HG03064 (cell line): ENCODE data around the gene HSPA1B.

Source experiments
- ATAC-seq: cut with Tn5 transposase; IDR thresholded peaks from one replicate; pipeline ENCODE4 v1.9.1; 2021; ENCODE audit warnings: low read depth; ENCODE audit not compliant: unreplicated experiment

The HSPA1B gene

DNA sequence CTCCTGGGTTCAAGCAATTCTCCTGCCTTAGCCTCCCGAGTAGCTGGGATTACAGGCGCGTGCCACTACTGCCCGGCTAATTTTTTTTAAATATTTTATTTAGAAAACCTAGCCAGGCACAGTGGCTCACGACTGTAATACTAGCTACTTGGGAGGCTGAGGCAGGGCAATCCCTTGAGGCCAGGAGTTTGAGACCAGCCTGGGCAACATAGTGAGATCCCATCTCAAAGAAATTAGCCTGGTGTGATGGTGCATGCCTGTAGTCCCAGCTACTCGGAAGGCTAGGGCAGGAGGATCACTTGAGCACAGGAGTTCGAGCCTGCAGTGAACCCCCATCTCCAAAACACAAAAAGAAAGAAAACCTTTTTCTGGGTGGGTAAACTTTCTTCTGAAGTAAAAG lies 48.8 kb downstream of the HSPA1B start:
- ATAC-seq, result no peak

GRCh38 chr6:31877125-31877650 lies 49.6 kb downstream of the HSPA1B start:
- no peak for ATAC-seq

DNA sequence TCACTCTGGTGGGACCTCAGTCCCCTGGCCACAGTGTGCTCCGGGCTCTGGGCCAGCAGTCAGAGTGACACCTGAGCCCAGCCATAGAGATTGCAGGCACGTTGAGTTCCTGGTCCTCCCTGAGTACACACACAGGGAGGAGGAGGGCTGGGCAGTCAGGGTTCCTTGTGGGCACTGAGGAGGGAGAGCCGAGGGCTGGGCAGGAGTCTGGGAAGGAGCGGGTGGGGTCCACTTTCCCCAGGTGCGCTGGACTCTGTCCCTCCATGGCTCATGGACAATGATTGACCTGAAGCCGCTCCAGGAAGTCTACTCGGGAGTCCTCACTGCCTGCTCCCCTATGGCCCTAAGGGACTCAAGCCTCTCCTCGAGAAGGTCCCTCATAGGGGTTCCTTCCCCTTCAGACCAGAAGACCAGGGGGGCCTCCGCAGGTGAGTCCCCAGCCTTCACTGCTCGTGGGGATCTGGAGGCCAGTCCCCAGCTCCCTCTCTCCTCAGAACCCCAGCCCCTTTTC lies 50.2 kb downstream of the HSPA1B start:
- no peak for ATAC-seq

DNA sequence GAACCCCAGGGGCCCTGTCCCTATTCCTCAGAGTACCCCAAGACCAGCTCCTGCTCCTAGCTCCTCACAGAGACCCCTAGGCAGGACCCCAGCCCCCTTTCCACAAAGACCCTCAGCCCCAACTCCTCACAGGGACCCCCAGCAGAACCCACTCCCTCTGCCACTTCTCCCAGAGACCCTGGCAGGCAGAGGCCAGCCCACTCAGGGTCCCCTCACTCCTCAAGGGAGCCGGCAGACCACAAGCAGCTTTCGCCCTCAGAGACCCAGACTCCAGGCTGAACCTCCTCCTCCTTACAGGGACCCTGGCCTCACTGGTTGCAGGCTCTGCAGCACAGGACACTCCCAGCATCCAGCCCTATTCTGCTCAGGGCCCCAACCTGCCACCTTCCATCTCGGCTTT lies 50.7 kb downstream of the HSPA1B start:
- no peak for ATAC-seq

DNA sequence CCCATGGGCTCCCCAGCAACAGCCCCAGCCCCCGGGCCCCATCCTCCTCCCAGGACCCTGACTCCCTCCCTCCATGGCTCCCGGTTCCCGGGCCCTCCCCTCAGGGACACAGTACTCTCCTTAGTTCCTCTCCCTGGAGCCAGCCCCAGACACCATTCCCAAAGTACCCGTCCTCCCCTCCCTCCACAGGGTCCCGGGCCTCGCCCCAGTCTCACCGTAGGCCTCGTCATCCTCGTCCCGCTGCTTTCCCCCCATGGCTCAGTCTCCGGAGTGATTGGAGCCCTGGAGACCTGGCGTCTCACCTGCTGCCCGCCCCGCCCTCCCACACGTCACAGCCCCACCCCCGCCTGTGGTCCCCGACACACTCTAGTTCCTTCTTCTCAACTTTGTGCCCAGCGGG lies 51.2 kb downstream of the HSPA1B start, which contains the start of gene SLC44A4:
Gene SLC44A4 (minus strand): TSS at position 272 of the 400 bp plus-strand sequence. CDS start 17 bp downstream, at position 255.
- ATAC-seq, result no peak

- ATAC-seq, result no peak
Measured at GRCh38 chr6:31879143-31879542, 51.6 kb downstream of the HSPA1B start.
